Measurements from ENCODE around the gene PEAR1. TPM values are rescaled to one million over a fixed set of nuclear protein-coding genes. Genes with fewer than 3 reads are reported as not detected.

Gene PEAR1
- total RNA-seq, 3 donors from 2014 or later: 2.3 to 7.2 (median 4.6) TPM

DNA sequence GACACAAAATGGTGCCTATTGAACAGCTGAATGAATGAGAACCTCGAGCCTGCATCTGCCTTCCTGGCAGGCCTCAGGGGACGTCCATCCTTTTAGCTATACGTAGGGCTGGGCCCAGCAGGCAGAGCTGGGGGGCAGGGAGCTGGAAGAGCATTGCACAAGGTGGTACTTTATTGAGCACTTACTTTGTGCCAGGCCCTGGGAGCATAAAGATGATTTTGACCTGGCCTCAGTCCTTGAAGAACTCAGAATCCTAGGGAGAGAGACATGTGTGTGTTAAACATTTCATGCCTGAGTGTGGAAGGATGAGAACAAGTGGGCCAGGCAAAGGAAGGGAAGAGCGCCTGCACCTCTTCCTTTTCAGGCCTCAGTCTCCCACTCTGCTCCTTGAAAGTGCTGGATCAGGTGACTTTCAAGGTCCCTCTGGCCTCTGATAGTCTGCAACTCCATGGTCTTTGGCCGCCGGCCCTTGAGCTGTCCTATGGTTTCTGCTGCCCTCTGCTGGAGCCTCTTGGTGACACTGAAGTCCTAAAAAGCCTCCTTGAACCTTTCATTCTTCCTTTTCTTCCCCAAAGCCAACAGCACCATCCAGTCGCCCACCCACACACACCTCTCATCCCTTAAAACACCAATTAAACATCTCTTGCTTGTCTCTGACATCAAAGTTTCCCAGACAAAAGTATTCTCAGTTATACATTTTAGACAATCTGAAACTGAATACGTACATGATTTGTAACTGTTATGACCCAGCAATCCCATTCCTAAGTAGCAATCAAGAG lies 3.5 kb upstream of the PEAR1 start:
- no peak overlapping the region for H3K4me3 ChIP-seq
- TF ChIP-seq CTCF (IDR thresholded peaks at IDR 0.05): peak; percentile 68
- no peaks in the 10 kb centered on the region for H3K36me3 ChIP-seq (ENCODE audit: low read depth)
- no peaks in the 10 kb centered on the region for H3K9me3 ChIP-seq
- intact Hi-C loops (cut with DNase I, micrococcal nuclease): no loop called here
- peak in 2 of 3 donors; percentile 79 to 93 for DNase-seq
- peaks cover 3% of the 10 kb centered on the region for H3K4me1 ChIP-seq (ENCODE audit: low read depth)
- ATAC-seq: peak; percentile 62

GRCh38 chr1:156892190-156893047 lies 1.1 kb upstream of the PEAR1 start:
- H3K9me3 ChIP-seq: no peaks in the 10 kb centered on the region
- ATAC-seq (peak; percentile 95), DNase-seq (peak; percentile 90 to 96 (median 94))
- no peaks in the 10 kb centered on the region for H3K36me3 ChIP-seq (ENCODE audit: low read depth)
- peak; percentile 79 for TF ChIP-seq CTCF (IDR thresholded peaks at IDR 0.05)
- intact Hi-C loops (cut with DNase I, micrococcal nuclease): no loop called here
- H3K4me3 ChIP-seq: no peak overlapping the region
- peaks cover 3% of the 10 kb centered on the region for H3K4me1 ChIP-seq (ENCODE audit: low read depth)

GRCh38 chr1:156894001-156894400 lies 483 bp downstream of the PEAR1 start:
- TF ChIP-seq CTCF (IDR thresholded peaks at IDR 0.05): no peak
- no peaks in the 10 kb centered on the region for H3K36me3 ChIP-seq (ENCODE audit: low read depth)
- no peaks in the 10 kb centered on the region for H3K9me3 ChIP-seq
- no peak overlapping the region for H3K4me3 ChIP-seq
- peaks cover 3% of the 10 kb centered on the region for H3K4me1 ChIP-seq (ENCODE audit: low read depth)
- ATAC-seq: no peak
- intact Hi-C loops (cut with DNase I, micrococcal nuclease): no loop called here
- DNase-seq: peak in 1 of 3 donors; percentile 15

- intact Hi-C loops (cut with DNase I, micrococcal nuclease): no loop called here
- H3K9me3 ChIP-seq: no peaks in the 10 kb centered on the region
- no peaks in the 10 kb centered on the region for H3K36me3 ChIP-seq (ENCODE audit: low read depth)
- H3K4me1 ChIP-seq (ENCODE audit: low read depth): peaks cover 3% of the 10 kb centered on the region
- DNase-seq (peak in 1 of 3 donors; percentile 49), ATAC-seq (no peak)
- no peak overlapping the region for H3K4me3 ChIP-seq
- TF ChIP-seq CTCF (IDR thresholded peaks at IDR 0.05): no peak
Observed at GRCh38 chr1:156894711-156895454, 1.4 kb downstream of the PEAR1 start.

DNA sequence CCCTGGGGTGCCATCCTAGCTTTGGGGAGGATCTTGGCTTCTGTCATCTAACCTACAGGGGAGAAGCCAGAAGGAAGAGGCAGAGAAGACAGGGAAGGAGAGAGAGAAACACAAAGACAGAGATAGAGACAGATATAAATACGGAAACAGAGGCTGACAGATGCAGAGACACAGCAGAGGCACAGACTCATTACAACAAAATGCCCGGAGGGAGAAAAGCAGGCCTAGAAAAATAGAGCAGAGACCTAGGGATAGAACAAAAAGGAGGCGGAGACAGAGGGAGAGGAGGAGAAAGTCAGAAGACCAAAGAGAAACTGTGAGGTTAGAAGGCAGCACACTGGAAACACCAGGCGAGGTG lies 1.9 kb downstream of the PEAR1 start:
- no peaks in the 10 kb centered on the region for H3K36me3 ChIP-seq (ENCODE audit: low read depth)
- intact Hi-C loops (cut with DNase I, micrococcal nuclease): no loop called here
- H3K4me1 ChIP-seq (ENCODE audit: low read depth): peaks cover 3% of the 10 kb centered on the region
- no peak overlapping the region for H3K4me3 ChIP-seq
- no peak for DNase-seq
- TF ChIP-seq CTCF (IDR thresholded peaks at IDR 0.05): no peak
- H3K9me3 ChIP-seq: no peaks in the 10 kb centered on the region
- no peak for ATAC-seq

All from mucosa of descending colon (tissue), 3 donors.